HL-60/S4 (cell line): Measurements from ENCODE around the gene RNU2-63P.
"Not testable (repeated sequence)": the region's sequence is repeated elsewhere in the genome, so short reads cannot be mapped to it uniquely, and the experiment has no call there.

Experiments
- in situ Hi-C: fragments of 300-500 bp; cut with MboI; formaldehyde crosslinking; loops from 2 replicates; pipeline ENCODE4 v1.14.3; 2022; ENCODE audit warnings: low sequenced_read_pairs

RNU2-63P gene

DNA sequence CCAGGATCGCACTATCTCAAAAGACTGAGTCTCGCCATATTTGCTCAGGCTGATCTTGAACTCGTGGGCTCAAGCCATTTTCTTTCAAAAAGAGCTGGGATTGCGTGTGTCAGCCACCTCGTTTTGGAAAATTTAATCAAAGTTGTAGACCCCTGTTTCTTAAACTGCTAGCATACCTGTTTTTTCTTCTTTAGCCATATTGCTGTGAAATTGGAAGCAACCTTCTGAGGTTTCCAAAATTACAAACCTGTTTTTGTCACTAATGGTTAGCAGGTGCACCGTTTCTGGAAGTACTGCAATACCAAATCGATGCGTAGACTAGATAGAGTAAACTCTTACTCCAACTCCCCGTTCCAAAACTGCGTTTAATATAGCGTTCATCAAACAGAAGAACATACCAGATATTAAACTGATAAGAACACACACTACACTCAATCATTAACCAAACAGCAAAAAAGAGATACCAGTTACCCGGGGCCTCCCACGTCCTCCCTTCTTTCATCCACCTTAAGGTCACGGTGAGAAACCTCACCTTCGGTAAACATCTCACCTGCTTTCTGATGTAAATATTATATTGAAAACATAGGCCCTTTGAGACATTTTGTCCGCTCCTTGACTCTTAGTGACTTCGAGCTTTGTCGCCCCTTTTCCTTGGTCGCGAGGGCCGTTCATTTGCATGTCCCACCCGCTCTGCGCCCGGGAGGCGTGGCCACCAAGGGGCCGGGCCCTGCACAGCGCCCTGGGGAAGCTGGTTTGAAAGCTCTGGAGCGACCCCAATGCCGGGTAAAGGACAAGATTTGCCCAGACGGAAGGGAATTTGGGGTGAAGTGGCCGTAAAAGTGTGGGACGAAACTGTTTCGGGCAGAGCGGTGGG lies at the start of gene RNU2-63P:
Gene RNU2-63P, minus strand, starts transcription at position 462 of the 874 bp plus-strand sequence.
- in situ Hi-C loops = no loop called here

GRCh38 chr2:88061295-88061694 lies 44.9 kb upstream of the RNU2-63P start:
- in situ Hi-C loops = loop anchor here (5.0 kb wide), 1 partner anchor 96 kb away; no protein-coding TSS in a partner anchor

DNA sequence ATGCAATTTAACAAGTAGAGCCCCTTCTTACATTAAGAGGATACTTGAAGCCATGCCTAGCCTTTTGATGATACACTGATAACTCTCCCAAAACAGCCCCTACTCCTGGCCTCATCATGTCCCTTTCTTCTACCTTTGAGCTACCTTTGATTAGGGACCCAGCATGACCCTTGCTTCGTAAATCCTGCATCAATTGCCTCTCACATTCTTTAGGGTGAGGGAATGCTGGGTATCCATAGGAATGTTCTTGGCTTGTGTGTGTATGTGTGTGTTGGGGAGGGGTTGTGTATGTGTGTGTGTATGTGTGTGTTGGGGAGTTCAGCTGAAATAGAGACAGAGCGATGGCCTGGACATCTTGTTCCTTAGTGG lies 44.5 kb upstream of the RNU2-63P start:
- in situ Hi-C loops = loop anchor here (5.0 kb wide), 1 partner anchor 96 kb away; no protein-coding TSS in a partner anchor

GRCh38 chr2:88059979-88060906 lies 43.9 kb upstream of the RNU2-63P start:
- in situ Hi-C loops = loop anchor here (5.0 kb wide), 1 partner anchor 97 kb away; no protein-coding TSS in a partner anchor

- in situ Hi-C loops = no loop called here
Observed at GRCh38 chr2:88058191-88058590, 41.8 kb upstream of the RNU2-63P start.

- in situ Hi-C loops = no loop called here
Observed at GRCh38 chr2:88057437-88057844, 41.1 kb upstream of the RNU2-63P start.

DNA sequence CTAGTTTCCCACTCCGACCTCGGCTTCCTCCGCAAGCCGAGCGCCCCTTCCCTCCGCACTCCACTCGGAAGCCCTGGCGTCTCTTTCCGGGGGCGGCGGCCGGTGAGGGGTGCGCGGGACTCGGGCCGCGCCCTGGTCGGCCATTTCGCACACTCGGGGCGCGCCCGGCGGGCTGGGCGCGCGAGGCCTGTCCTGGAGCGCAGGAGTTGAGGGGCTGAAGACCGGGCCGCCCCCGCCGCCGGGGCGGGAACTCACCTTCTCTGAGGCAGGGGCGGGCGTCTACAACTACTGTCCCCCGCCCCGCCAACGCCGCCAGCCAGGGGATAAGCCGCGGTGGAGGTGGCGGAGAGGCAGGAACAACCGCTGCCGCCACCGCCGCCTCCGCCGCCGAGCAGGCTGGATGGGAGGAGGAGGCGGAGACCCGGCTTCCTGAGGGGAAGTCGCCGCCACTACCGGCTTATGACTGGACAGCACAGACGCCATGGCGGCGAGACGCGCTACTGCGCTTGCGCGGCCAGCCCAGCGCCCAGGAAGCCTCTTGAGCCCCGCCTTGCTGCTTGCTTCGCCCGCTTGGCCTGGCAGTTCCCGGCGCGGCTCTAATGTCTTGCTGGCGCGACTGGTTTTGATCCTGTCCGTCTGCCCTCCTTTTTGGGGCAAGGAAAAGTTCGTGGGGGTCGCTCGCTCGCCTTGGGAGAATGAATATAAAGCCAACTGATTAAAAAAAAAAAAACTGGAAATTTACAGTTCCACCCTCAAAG lies 39.2 kb upstream of the RNU2-63P start, which contains the start of gene KRCC1:
Gene KRCC1, minus strand, starts transcription at position 413 of the 758 bp plus-strand sequence. CDS start 27,220 bp downstream, outside the sequence.
- in situ Hi-C loops = no loop called here

DNA sequence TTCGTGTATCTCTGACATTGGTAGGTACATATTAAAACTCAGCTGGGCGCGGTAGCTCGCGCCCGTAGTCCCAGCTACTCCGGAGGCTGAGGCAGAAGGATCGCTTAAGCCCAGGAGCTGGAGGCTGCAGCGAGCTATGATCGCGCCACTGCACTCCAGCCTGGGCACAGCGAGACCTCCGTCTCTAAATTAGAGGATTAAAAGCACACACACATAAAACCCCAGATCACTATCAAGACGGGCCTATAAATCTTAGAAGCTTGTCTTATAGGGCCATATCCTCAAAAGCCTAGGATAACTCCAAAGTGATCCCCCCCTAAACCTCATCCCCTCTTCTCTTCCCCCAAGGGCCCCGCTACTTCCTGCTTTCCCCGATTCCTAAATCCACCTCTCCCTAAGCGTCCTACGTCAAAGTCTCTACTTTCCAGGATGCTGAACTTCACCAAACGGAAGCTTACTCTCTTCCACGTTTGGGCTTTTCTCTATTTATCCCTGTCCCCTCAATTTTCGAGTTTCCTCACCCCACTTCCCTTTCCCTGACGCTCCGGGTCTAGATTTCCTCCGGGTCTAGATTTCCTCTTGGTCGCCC lies 38.5 kb upstream of the RNU2-63P start:
- in situ Hi-C loops = no loop called here

- in situ Hi-C loops = no loop called here
Observed at GRCh38 chr2:88053934-88054781, 37.8 kb upstream of the RNU2-63P start.

GRCh38 chr2:88053296-88053695 lies 36.9 kb upstream of the RNU2-63P start:
- in situ Hi-C loops = no loop called here

GRCh38 chr2:88051792-88052191 lies 35.4 kb upstream of the RNU2-63P start:
- in situ Hi-C loops = no loop called here

GRCh38 chr2:88049622-88050021 lies 33.3 kb upstream of the RNU2-63P start:
- in situ Hi-C loops = no loop called here

DNA sequence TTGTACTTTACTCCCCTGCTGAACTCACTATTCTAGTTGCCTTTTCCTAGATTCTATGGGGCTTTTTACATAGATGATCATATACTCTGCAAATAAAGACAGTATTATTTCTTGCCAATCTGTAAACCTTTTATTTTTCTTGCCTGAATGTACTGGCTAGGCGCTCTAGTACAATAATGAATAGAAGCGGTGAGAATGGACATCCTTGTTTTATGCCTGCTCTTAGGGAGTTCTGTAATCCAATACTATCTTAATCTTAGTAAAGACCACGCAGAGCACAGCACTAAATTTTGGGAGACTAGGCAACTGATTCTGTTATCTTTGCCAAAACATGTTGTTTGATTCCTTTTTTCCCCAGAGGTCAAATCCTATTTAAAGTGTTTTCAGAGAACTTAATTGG lies 32.2 kb upstream of the RNU2-63P start:
- in situ Hi-C loops = no loop called here

DNA sequence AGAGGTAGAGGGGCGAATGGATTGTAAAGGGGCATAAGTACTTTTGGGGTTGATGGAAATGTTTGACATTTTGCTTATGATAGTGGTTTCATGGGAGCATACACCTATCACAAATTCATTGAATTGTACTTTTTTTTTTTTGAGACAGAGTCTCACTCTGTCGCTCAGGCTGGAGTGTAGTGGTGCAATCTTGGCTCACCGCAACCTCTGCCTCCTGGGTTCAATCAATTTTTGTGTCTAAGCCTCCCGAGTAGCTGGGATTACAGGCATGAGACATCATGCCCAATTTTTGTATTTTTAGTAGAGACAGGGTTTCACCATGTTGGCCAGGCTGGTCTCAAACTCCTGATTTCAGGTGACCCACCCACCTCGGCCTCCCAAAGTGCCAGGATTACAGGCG lies 29.2 kb upstream of the RNU2-63P start:
- in situ Hi-C loops = not testable (repeated sequence)

DNA sequence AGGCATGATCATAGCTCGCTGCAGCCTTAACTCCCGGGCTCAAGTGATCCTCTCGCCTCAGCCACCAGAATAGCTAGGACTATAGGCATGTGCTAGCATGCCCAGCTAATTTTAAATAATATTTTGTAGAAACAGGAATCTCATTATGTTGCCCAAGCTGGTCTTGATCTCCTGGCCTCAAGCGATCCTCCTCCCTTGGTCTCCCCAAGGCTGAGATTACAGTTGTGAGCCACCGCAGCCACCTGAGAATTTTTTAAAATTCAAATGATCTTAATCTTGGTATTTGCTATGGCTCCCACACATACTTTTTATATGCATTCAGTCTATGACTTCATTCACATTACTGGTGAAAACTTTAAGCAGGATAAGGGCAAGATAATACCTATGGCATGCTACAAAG lies 26.1 kb upstream of the RNU2-63P start:
- in situ Hi-C loops = no loop called here

GRCh38 chr2:88038263-88039105 lies 22.1 kb upstream of the RNU2-63P start:
- in situ Hi-C loops = no loop called here

GRCh38 chr2:88036606-88037005 lies 20.3 kb upstream of the RNU2-63P start:
- in situ Hi-C loops = no loop called here

DNA sequence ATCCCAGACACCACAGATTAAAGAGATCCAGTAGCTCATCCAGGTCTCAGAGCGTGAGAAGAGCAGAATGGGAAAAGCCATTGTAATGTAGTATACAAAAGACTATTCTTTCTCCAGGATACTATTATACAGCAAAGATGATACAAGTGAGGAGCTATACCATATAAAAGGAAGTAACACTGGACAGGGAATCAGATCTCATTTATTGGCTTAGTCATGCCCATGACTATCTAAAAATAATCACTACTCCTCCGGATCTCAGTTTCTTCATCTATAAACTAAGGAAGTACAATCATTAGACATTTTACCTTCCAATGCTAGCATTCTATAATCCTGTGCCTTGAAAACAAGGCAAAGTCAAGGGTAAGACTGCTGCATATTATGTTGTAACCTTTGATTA lies 19.8 kb upstream of the RNU2-63P start:
- in situ Hi-C loops = no loop called here
